Measurements from ENCODE around the gene DNALI1. TPM values are rescaled to one million over a fixed set of nuclear protein-coding genes. Genes with fewer than 3 reads are reported as not detected.
"Not testable (repeated sequence)": the region's sequence is repeated elsewhere in the genome, so short reads cannot be mapped to it uniquely, and the experiment has no call there.

Gene DNALI1
- total RNA-seq, 3 donors from 2014 or later: 4.6 to 29.4 (median 20.6) TPM

DNA sequence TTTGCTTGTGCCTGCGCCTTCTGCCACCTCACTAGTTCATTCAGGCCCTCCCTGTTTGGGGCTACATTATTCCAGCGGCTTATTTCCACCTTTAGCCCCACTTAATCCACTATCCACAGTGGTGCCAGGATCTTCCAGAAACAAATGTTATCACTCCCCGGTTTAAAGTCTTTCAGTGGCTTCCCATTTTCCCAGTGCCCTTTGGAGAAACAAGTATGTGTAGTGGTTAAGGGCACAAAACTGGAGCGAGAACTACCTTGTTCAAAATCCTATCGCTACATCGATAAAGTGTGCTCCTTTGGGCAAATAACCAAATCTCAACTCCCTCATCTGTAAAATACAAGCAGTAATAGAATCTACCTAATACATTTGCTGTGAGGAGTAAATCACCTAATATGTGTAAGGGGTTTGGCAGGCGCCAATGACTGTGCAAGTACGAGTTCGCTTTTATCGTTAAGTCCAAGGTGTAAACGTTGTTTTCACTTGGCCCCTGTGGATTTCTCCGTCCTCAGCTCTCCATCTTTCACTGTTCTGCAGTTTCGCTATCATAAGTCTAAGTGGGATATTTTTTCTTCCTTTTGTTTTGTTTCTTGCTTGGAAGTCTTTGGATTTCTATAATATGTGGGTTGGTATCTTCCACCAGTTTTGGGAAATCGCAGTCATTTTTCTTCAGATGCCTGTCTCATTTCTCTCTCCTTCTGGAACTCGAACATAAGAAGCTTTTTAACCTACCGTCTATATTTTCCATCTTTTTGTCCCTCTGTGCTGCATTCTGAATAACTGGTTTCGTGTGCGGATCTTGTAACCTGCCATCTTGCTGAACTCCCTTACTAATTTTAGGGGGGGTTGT, 41.3 kb upstream of the DNALI1 start:
- Histone ChIP-seq H3K4me1 (peaks cover 0 to 4% of the 10 kb centered on the region in 2 donors), H3K4me3 (peak overlapping the region; percentile 95 to 96 (median 96)), H3K27ac (peak overlapping the region; percentile 94 to 98), H3K9me3 (no peaks in the 10 kb centered on the region), H3K27me3 (no peaks in the 10 kb centered on the region), H3K36me3 (no peaks in the 10 kb centered on the region)
- TF ChIP-seq, protein P1, sequence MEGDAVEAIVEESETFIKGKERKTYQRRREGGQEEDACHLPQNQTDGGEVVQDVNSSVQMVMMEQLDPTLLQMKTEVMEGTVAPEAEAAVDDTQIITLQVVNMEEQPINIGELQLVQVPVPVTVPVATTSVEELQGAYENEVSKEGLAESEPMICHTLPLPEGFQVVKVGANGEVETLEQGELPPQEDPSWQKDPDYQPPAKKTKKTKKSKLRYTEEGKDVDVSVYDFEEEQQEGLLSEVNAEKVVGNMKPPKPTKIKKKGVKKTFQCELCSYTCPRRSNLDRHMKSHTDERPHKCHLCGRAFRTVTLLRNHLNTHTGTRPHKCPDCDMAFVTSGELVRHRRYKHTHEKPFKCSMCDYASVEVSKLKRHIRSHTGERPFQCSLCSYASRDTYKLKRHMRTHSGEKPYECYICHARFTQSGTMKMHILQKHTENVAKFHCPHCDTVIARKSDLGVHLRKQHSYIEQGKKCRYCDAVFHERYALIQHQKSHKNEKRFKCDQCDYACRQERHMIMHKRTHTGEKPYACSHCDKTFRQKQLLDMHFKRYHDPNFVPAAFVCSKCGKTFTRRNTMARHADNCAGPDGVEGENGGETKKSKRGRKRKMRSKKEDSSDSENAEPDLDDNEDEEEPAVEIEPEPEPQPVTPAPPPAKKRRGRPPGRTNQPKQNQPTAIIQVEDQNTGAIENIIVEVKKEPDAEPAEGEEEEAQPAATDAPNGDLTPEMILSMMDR (IDR thresholded peaks at IDR 0.05): no peak
- TF ChIP-seq POLR2AphosphoS5 (IDR thresholded peaks at IDR 0.05) (no peak), POLR2A (IDR thresholded peaks at IDR 0.05) (no peak)
- intact Hi-C loops (cut with DNase I; ENCODE audit: low total_unique reads): no loop called here
- DNase-seq (ENCODE audit: low spot score in 2 of 2): peak in 1 of 2 donors; percentile 16

DNA sequence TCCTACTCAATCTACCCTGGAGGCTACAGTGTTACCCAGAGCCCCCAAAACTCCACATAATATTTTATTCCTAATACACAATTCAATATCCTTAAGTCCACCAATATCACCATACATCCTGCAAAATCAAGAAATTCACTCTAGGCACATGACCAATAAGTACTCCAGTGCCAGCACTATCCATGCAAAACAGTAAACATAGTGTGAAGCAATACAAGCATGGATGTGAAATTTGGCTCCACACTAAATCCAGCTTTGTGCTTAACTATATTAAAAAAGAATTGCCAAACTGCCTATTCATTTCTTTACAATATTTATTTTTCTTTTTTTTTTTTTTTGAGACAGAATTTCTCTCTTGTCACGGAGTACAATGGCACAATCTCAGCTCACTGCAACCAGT, 39.2 kb upstream of the DNALI1 start:
- Histone ChIP-seq H3K36me3 (no peaks in the 10 kb centered on the region), H3K9me3 (no peaks in the 10 kb centered on the region), H3K4me3 (no peak overlapping the region), H3K4me1 (peaks cover 0 to 4% of the 10 kb centered on the region in 2 donors), H3K27ac (no peak overlapping the region), H3K27me3 (no peaks in the 10 kb centered on the region)
- no peak for DNase-seq (ENCODE audit: low spot score in 2 of 2)
- TF ChIP-seq POLR2AphosphoS5 (IDR thresholded peaks at IDR 0.05) (no peak), POLR2A (IDR thresholded peaks at IDR 0.05) (no peak)
- TF ChIP-seq, protein P1 (IDR thresholded peaks at IDR 0.05): no peak
- intact Hi-C loops (cut with DNase I; ENCODE audit: low total_unique reads): no loop called here

DNA sequence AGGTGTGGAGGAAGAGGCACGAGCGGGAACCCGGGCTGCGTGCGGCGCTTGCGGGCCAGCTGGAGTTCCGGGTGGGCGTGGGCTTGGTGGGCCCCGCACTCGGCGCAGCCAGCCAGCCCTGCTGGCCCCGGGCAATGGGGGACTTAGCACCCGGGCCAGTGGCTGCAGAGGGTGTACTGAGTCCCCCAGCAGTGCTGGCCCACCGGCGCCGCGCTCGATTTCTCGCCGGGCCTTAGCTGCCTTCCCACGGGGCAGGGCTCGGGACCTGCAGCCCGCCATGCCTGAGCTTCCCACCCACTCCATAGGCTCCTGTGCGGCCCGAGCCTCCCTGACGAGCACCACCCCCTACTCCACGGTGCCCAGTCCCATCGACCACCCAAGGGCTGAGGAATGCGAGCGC, 38.5 kb upstream of the DNALI1 start:
- intact Hi-C loops (cut with DNase I; ENCODE audit: low total_unique reads): not testable (repeated sequence)

DNA sequence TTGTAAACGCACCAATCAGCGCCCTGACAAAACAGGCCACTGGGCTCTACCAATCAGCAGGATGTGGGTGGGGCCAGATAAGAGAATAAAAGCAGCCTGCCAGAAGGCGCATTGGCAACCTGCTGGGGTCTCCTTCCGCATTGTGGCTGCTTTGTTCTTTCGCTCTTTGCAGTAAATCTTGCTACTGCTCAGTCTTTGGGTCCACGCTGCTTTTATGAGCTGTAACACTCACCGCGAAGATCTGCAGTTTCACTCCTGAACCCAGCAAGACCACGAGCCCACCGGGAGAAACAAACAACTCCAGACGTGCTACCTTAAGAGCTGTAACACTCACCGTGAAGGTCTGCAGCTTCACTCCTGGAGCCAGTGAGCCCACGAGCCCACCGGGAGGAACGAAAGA, 37.8 kb upstream of the DNALI1 start:
- peak in 1 of 2 donors; percentile 5 for DNase-seq (ENCODE audit: low spot score in 2 of 2)
- H3K27ac ChIP-seq; H3K4me3 ChIP-seq; H3K4me1 ChIP-seq; H3K36me3 ChIP-seq; H3K27me3 ChIP-seq; H3K9me3 ChIP-seq; intact Hi-C loops (cut with DNase I; ENCODE audit: low total_unique reads): not testable (repeated sequence)

More for the DNA sequence above, 38.5 kb upstream of the DNALI1 start:
- H3K4me1 ChIP-seq, H3K27ac ChIP-seq, H3K9me3 ChIP-seq, H3K36me3 ChIP-seq, H3K4me3 ChIP-seq, H3K27me3 ChIP-seq: not testable (repeated sequence)
- peak in 1 of 2 donors; percentile 7 for DNase-seq (ENCODE audit: low spot score in 2 of 2)

DNA sequence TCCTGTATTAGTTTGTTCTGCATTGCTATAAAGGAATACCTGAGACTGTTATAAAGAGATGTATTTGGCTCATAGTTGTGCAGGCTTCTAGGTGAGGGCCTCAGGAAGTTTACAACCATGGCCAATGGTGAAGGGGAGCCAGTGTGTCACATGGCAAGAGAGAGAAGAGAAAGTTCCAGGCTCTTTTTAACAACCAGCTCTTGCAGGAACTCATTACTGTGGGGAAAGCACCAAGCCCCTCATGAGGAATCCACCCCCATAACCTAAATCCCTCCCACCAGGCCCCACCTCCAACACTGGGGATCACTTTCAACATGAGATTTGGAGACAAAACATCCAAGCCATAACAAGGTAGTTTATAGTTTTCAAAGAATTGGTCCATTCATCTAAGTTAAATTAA, 37.1 kb upstream of the DNALI1 start:
- Histone ChIP-seq H3K4me3 (no peak overlapping the region), H3K36me3 (no peaks in the 10 kb centered on the region), H3K9me3 (no peaks in the 10 kb centered on the region), H3K27me3 (no peaks in the 10 kb centered on the region), H3K4me1 (peaks cover 0 to 4% of the 10 kb centered on the region in 2 donors), H3K27ac (no peak overlapping the region)
- TF ChIP-seq, protein P1 (IDR thresholded peaks at IDR 0.05): no peak
- no peak for TF ChIP-seq POLR2AphosphoS5 (IDR thresholded peaks at IDR 0.05)
- TF ChIP-seq POLR2A (IDR thresholded peaks at IDR 0.05): no peak
- peak in 1 of 2 donors; percentile 10 for DNase-seq (ENCODE audit: low spot score in 2 of 2)
- intact Hi-C loops (cut with DNase I; ENCODE audit: low total_unique reads): no loop called here

DNA sequence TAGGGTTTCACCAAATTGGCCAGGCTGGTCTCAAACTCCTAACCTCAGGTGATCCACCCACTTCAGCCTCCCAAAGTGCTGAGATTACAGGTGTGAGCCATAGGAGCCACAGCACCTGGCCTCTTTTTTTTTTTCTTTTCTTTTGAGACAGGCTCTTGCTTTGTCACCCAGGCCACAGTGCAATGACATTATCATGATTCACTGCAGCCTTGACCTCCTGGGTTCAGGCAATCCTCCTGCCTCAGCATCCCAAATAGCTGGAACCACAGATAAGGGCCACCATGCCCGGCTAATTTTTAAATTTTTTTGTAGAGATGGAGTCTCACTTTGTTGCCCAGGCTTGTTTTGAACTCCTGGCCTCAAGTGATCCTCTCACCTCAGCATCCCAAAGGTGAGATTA, 26.9 kb upstream of the DNALI1 start:
- H3K4me3 ChIP-seq; DNase-seq (ENCODE audit: low spot score in 2 of 2); intact Hi-C loops (cut with DNase I; ENCODE audit: low total_unique reads); H3K27me3 ChIP-seq; H3K36me3 ChIP-seq; H3K4me1 ChIP-seq; H3K9me3 ChIP-seq; H3K27ac ChIP-seq: not testable (repeated sequence)

DNA sequence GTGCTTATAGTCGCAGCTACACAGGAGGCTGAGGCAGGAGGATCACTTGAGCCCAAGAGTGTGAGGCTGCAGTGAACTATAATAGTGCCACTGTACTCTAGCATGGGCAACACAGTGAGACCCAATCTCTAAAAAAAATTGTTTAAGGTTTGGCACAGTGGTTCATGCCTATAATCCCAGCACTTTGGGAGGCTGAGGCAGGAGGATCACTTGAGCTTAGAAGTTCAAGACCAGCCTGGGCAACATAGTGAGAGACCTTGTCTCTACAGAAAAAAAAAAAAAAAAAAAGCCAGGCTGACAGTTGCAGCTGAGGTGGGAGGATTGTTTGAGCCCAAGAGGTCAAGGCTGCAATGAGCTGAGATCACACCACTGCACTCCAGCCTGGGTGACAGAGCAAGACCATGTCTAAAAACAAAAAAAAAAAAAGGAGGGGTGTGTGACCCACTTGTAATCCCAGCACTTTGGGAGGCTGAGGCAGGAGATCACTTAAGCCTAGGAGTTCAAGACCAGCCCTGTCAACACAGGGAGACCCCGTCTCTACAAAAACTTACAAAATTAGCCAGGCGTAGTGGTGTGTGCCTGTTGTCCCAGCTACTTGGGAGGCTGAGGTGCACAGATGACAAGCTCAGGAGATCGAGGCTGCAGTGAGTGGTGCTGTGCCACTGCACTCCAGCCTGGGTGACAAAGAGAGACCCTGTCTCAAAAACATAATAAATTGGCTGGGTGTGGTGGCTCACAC, 24.2 kb upstream of the DNALI1 start:
- H3K27me3 ChIP-seq; intact Hi-C loops (cut with DNase I; ENCODE audit: low total_unique reads); H3K4me1 ChIP-seq; H3K4me3 ChIP-seq; DNase-seq (ENCODE audit: low spot score in 2 of 2); H3K36me3 ChIP-seq; H3K9me3 ChIP-seq: not testable (repeated sequence)
- peak overlapping the region; percentile 45 to 89 for H3K27ac ChIP-seq
